ENCODE measurements around the gene TLK1.
"Not testable (repeated sequence)": the region's sequence is repeated elsewhere in the genome, so short reads cannot be mapped to it uniquely, and the experiment has no call there.

Gene TLK1

DNA sequence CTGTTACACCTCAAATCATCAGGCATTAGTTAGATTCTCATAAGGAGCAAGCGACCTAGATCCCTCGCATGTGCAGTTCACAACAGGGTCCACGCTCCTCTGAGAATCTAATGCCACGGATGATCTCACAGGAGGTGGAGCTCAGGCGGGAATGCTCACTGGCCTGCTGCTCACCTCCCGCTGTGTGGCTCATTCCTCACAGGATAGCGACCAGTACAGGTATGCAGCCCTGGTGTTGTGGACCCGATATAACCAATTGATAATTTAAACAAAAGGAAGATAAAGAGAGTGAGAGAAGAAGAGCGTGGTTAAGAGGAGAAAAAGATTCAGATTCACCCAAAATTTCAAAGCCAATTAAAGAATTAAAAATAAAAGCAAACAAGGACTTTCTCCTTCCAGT lies 20.8 kb downstream of the TLK1 start:
- no peak for FAIRE-seq

DNA sequence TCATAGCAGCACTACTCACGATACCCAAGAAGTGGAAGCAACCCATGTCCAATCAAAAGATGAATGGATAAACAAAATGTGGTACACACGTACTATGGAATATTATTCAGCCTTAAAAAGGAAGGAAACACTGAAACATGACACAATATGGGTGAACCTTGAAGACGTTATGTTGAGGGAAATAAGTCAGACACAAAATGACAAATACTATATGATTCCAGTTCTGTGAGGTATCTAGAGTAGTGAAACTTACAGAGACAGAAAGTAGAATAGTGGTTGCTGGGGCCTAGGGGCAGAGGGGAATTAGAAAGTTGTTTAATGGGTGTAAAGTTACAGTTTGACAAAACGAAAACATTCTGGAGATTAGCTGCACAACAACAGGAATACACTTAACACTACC lies 24.7 kb downstream of the TLK1 start:
- no peak for FAIRE-seq

DNA sequence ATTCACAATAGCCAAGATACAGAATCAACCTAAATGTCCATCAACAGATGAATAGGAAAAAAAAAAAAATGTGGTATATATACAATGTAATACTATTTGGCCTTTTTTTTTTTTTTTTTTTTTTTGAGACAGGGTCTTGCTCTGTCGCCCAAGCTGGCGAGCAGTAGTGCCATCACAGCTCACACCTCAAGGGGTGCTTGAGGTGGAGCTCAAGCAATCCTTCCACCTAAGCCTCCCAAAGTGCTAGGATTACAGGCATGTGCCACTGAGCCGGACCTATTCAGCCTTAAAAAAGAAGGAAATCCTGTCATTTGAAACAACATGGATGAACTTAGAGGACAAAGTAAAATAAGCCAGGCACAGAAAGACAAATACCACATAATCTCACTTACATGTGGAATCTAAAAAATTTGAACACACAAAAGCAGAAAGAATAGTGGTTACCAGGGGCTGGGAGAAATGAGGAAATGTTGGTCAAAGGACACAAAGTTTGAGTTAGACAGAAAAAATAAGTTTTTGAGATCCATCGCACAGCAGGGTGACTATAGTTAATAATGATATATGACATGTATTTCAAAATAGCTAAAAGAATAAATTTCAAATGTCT lies 26.0 kb downstream of the TLK1 start:
- FAIRE-seq, result no peak

DNA sequence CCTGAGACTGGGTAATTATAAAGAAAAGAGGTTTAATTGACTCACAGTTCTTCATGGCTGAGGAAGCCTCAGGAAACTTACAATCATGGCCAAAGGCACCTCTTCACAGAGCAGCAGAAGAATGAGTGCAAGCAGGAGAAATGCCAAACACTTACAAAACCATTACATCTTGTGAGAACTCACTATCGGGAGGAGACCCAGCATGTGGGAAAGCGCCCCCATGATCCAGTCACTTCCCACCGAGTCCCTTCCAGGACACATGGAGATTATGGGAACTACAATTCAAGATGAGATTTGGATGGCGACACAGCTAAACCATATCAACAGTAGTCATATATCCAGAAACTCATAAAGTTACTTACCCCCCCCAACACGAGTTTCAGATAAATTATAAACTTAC lies 28.6 kb downstream of the TLK1 start:
- no peak for FAIRE-seq

DNA sequence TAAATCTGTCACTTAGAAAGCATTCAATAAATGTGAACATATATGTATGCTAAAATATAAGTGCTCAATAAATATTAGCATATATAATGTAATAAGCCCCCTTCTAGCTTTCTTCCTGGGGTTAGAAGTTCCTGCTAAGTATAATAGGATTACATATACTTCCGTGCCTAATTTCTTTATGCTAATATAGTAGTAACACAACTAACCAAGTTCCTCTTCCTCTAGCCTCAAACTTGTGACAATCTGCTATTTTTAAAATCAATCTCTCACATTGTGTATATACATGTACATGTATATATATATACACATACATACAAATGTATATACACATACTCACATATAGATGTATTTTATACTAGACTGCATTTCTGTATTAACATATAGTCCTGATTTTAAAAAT lies 32.2 kb downstream of the TLK1 start:
- FAIRE-seq, result no peak

DNA sequence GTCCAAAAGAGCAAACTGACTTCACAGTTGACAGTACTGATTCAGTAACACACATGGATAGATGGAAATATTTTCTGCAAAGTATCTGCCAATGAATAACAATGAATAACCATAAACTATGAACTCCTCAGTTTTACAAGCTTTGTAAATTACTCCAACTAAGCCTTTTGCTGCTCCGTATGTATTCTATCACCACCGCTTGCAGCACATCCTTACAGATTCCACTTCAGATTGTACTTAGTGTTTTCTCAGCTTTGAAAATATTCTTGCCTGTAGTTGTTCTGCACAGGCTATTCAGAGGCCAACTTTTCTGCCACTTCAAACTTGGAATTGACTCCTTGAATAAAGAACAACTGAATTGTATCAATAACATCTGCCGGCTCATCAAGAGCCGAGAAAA lies 36.2 kb downstream of the TLK1 start:
- no peak for FAIRE-seq

DNA sequence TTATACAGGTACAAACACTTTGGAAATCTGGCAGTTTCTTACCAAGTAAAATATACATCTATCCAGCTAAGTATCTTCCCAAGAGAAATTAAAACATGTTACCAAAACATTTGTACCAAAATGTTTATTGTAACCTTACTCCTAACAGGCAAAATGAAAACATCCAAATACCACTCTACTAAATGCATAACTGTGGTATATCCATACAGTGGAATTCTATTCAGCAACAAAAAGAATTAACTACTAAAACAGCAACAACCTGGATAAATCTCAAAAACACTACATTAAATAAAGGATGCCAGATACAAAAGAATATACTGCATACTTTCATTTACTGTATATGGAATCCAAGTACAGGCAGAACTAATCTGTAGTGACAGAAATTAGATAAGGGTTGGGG lies 51.1 kb downstream of the TLK1 start:
- peak; percentile 3 for FAIRE-seq

DNA sequence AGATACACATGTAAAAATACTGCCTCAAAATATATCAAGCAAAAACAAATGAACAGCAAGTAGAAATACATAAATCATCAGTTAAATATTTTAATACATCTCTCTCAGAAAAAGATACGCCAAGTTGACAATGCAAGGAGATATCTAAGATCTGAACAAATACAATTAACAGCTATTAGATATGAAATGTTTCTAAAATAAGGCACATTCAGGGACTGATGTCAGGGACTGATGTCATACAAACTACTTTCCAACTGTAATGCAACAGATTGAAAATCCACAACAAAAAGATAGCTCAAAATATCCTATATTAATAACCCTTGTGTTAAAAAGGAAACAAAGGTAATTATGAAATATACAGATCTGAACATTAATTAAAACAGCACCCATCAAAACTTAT lies 51.7 kb downstream of the TLK1 start:
- FAIRE-seq, result peak; percentile 45

DNA sequence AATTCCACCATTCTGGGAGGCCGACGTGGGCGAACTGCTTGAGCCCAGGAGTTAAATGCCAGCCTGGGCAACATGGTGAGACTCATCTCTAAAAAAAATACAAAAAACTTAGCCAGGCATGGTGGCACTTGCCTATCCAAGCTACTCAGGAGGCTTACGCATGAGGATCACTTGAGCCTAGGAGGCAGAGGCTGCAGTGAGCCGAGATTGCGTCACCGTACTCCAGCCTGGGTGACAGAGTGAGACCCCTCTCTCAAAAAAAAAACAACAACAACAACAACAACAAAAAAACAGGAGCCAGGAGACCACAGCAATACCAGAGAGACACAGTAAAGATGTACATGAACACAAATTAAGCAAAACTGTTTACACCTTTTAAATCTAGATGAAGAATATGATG lies 52.9 kb downstream of the TLK1 start:
- FAIRE-seq, result no peak

DNA sequence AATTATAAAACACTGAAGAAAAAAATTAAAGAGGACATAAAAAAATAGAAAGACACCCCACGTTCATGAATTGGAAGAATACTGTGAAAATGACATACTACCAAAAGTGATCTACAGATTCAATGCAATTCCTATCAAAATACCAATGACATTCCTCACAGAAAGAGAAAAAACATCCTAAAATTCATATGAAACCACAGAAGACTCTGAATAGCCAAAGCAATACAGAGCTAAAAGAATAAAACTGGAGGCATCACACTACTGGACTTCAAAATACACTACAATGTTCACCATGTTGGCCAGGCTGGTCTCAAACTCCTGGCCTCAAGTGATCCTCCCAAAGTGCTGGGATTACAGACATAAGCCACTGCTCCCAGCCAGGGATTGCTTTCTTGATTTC lies 56.3 kb downstream of the TLK1 start:
- no peak for FAIRE-seq

DNA sequence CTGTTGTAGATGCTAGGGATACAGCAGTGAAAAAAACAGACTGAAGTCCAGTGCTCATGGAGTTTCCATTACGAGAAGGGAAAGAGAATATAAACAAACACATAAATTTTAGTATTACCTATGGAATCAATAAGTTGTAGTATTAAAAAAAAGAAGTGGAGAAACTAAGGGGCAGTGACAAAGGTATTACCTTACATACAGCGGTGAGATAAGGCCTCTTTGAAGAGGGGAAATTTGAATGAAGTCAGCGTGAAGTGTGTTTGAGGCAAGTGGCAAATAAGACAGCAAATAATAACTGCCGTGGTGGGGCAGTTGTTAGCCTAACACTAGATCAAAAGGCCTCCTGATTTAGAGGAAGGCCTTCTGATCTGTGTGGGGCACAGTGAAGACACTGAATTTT lies 57.9 kb downstream of the TLK1 start:
- no peak for FAIRE-seq

DNA sequence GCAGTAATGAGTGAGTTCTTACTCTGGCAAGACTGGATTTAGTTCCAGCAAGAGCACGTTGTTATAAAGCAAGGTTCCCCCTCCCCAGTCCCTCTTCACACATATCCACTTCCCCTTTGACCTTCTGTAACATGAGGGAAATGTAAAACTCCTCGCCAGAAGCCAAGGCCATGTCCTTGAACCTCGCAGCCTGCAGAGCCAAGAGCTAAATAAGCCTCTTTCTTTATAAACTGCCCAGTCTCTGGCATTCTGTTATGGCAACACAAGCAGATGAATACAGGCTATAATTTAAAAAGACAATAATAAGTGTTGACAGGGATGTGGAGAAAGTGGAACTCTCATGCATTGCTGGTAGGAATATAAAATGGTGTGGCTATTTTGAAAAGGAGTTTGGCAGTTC lies 60.3 kb downstream of the TLK1 start:
- FAIRE-seq, result no peak

DNA sequence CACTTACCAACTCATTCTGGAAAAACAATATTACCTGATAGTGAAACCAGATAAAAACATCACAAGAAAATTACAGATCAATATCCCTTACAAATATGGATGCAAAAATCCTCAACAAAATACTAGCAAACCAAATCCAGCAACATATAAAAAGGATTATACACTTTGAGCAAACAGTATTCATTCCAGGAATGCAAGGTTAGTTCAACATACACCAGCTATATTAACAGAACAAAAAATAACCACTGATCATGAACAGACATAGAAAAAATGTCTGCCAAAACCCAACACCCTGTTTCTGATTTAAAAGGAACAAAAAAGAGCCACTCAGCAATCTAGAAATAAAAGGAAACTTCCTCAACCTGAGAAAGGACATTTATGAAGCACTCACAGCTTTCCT lies 62.1 kb downstream of the TLK1 start:
- FAIRE-seq, result peak; percentile 76

DNA sequence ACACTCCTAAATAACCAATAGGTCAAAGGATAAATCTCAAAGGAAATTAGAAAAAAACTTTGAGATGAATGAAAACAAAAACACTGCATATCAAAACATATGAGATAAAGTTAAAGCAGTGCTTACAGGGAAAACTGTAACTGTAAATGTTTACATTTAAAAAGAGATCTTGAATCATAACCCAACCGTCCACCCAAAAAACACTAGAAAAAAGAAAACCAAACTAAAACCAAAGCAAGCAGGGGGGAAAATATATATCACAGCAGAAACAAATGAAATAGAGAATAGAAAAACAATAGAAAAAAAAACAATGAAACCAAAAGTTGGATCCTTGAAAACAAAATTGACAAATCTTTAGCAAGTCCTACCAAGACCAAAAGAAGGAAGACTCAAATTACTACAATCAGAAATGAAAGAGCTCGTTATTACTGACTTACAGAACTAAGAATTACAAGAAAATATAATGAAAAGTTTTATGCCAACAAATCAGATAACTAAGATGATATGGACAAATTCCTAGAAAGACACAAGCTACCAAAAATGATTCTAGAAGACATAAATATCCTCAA lies 65.6 kb downstream of the TLK1 start:
- peak; percentile 30 for FAIRE-seq

DNA sequence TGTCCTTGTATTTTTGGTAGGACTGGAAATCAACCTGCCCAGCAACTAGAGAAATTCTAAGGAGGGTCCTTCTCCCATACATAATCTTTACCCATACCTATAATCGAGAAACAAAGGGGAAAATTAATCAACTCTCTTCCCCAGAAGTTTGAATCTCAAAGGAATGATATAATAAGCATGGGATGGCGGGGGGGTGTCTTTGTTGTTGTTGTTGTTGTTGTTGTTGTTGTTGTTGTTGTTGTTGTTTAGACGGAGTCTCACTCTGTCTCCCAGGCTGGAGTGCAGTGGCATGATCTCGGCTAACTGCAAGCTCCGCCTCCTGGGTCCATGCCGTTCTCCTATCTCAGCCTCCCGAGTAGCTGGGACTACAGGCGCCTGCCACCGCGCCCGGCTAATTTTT lies 69.2 kb downstream of the TLK1 start:
- FAIRE-seq, result not testable (repeated sequence)

DNA sequence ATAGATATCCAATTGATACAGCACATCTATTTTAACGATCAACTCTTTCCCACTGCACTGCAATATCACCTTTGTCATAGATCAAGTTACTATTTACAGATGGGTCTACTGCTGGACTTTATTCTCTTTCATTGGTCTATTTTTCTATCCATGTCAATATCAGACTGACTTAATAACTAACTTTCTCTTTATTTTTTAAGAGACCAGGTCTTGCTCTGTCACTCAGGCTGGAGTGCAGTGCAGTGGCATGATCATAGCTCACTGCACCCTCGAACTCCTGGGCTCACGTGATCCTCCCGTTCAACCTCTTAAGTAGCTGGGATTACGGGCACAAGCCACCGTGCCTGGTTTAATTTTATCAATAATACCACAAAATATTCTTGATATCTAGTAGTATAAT lies 71.2 kb downstream of the TLK1 start:
- FAIRE-seq, result no peak

DNA sequence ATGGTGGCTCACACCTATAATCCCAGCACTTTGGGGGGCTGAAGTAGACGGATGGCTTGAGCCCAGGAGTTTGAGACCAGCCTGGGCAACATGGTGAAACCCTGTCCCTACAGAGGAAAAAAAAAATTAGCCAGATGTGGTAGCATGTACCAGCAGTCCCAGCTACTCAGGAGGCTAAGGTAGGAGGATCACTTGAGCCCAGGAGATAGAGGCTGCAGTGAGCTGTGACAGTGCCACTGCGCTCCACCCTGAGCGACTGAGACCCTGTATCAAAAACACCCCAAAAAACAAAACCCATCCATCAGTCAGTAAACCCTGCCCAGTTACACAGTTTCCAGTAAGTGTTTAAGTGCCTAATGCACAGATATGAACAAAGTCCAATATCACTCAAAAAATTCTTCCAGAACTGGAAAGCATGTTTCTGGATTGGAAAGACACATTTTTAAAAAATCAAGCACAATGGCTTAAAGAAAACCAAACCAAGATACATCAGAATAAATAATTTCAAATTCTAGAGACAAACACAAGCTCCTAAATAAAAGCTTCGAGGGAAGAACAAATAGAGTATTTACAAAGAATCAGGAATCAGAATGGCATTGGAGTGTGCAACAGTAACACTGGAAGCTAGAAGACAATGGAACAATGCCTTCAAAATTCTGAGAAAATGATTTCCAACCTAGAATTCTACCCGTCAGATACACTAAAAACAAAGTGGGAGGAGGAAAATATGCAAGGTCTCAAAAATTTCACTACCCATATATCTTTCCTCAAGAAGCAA lies 72.4 kb downstream of the TLK1 start:
- FAIRE-seq, result peak; percentile 41

DNA sequence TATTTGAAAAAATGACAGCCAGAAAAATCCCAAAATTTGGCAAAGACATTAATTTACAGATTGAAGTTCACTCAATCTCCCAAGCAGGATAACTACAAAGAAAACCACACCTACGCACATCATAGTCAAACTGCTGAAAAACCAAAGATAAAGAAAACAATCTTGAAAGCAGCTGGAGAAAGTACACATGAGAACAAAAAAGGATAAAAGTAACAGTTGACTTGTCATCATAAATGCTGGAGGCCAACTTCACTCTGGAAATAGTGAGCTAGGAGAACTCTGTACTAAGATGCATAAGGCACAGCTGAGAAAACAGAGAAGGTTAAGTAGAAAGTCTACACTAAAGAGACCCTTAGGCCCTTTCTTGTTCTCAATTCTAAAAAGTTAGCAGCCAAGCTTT lies 73.1 kb downstream of the TLK1 start:
- FAIRE-seq, result no peak

DNA sequence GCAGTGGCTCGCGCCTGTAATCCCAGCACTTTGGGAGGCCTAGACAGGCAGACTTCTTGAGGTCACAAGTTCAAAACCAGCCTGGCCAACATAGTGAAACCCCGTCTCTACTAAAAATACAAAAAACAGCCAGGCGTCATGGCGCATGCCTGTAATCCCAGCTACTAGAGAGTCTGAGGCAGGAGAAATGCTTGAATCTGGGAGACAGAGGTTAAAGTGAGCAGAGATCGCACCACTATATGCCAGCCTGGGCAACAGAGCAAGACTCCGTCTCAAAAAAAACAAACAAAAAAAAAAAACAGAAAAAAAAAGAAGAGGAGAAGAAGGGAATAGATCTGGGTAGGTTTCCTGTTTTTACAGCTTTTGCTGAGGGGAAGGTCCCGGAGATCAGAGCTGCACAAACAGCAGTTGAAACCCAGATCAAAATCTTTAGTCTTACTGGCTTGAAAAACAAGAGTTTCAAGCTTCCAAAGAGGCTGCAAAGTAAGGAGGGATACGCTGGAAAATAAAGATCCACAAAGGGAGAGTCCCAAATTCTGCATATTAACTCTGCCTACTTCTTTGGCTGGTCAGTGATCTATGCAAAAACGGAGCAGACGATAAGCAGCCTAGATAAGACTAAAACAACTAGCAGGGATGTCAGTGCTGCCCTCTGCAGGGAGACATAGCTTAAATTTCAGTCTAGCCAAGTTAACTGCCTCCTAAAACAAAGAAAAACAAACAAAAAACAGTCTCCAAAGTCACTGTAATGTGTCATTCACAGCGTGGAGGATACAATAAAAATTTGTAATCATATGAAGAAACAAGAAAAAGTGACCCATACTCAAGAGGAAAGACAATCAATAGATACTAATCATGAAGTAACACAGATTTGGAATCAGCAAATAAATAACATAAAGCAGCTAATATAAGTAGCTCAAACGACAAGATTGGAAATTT lies 74.1 kb downstream of the TLK1 start:
- peak; percentile 31 for FAIRE-seq

DNA sequence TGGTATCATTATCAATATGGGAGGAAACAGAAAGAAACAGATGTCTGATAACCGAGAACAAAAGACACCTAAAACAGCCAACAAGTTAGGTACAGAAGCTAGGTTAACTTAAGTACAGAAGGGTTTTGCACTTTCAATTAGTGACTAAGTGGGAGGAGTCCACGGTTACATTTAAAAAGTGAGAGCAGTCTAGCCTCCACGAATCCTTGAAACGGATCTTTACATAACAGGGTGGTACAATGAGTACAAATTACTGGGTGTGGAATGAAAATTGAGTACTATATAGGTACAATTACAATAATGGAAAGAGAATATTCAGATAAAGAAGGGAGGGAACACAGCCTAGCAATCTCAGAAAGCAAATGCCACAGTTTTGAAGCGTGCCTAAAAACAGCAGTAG lies 76.6 kb downstream of the TLK1 start:
- no peak for FAIRE-seq

DNA sequence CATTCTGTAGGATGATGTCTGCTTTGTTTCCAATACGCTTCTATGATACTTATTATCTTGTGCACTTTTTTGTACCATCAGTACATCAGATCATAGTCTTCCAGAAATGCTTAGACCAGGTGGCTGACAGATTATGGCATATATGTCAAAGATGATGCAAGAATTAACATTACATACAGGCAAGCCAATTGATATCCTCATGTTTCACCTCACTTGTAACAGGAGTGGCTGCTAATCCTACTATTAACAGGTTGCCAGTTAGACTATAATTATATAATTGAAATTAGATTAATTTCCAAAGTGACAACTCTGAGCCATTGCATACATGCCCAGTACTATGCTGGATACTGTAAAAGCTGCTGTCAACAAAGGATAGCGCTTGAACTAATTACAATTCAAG lies 77.2 kb downstream of the TLK1 start:
- FAIRE-seq, result no peak

DNA sequence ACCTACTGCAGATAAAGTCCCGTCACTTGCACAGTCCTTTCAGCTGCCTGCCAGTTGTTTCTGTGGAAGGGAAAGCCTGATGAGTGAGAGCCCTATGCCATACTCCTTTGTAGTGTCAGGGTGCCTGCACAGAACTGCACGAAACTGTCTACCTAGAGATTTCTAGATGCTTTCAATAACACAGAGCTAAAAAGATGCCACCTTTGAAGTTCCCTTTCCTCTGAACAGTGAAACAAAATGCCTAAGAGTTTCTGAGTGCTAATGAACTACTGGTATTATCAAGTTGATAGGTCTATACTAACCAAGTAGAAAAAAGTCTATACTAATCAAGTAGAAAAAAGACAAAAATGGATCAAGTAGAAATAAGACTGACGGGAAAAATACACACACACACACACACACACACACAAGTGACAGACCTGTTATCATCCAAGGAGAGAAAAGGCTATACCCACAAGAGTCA lies 79.0 kb downstream of the TLK1 start:
- no peak for FAIRE-seq

DNA sequence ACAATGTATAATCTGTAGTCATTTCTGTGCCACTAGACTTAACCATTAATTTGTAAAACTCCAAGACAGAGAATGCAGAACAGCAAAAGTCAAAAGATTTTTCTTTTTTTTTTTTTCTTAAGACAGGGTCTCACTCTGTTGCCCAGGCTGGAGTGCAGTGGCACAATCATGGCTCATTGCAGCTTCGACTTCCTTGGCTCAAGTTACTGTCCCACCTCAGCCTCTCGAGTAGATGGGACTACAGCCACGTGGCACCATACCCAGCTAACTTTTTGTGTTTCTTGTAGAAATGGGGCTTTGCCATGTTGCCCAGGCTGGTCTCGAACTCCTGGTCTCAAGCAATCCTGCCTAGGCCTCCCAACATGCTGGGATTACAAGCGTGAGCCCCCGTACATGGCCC lies 80.1 kb downstream of the TLK1 start:
- FAIRE-seq, result no peak
